Stimulated activated naive CD4-positive, alpha-beta T cell treated with Interleukin-2 at 50 U/mL for 16 hours (primary cell): ENCODE measurements around the gene OR51B2.
"Not testable (repeated sequence)": the region's sequence is repeated elsewhere in the genome, so short reads cannot be mapped to it uniquely, and the experiment has no call there.

Source experiments
- DNase-seq: peaks from one replicate; lab custom pipeline; 2025; lab: John Stamatoyannopoulos, UW

The OR51B2 gene

GRCh38 chr11:5310423-5310822 is 13.7 kb downstream of the OR51B2 start:
- no peak for DNase-seq

GRCh38 chr11:5307256-5308019 is 16.7 kb downstream of the OR51B2 start:
- no peak for DNase-seq

GRCh38 chr11:5304046-5304445 is 20.1 kb downstream of the OR51B2 start:
- DNase-seq: no peak

- no peak for DNase-seq
Measured at GRCh38 chr11:5303626-5304025, 20.5 kb downstream of the OR51B2 start.

- no peak for DNase-seq
Measured at GRCh38 chr11:5301846-5302245, 22.3 kb downstream of the OR51B2 start, which contains the start of gene OR51B4. Gene OR51B4, minus strand, starts transcription at chr11:5301946. Its CDS starts 0 bp downstream, at chr11:5301946.

- DNase-seq: no peak
Measured at GRCh38 chr11:5300251-5300650, 23.8 kb downstream of the OR51B2 start.

GRCh38 chr11:5298451-5298850 is 25.6 kb downstream of the OR51B2 start:
- DNase-seq: no peak

GRCh38 chr11:5297721-5298323 is 26.3 kb downstream of the OR51B2 start:
- no peak for DNase-seq

- not testable (repeated sequence) for DNase-seq
Measured at GRCh38 chr11:5294342-5294995, 29.6 kb downstream of the OR51B2 start.

GRCh38 chr11:5293028-5293427 is 31.1 kb downstream of the OR51B2 start:
- no peak for DNase-seq

- DNase-seq: no peak
Measured at GRCh38 chr11:5291207-5291838, 32.8 kb downstream of the OR51B2 start.

- no peak for DNase-seq
Measured at GRCh38 chr11:5290106-5290505, 34.0 kb downstream of the OR51B2 start.

GRCh38 chr11:5289696-5290095 is 34.4 kb downstream of the OR51B2 start:
- DNase-seq: no peak

GRCh38 chr11:5288906-5289550 is 35.1 kb downstream of the OR51B2 start:
- no peak for DNase-seq

- DNase-seq: no peak
Measured at GRCh38 chr11:5288108-5288905, 35.8 kb downstream of the OR51B2 start.

- no peak for DNase-seq
Measured at GRCh38 chr11:5286901-5287300, 37.2 kb downstream of the OR51B2 start.

GRCh38 chr11:5286351-5286750 is 37.7 kb downstream of the OR51B2 start:
- no peak for DNase-seq

GRCh38 chr11:5285703-5286340 is 38.3 kb downstream of the OR51B2 start:
- DNase-seq: no peak

- DNase-seq: no peak
Measured at GRCh38 chr11:5284637-5285036, 39.5 kb downstream of the OR51B2 start.

GRCh38 chr11:5283882-5284281 is 40.2 kb downstream of the OR51B2 start:
- DNase-seq: no peak

GRCh38 chr11:5283086-5283485 is 41.0 kb downstream of the OR51B2 start:
- DNase-seq: no peak
